Hepatic stellate cell (primary cell): Measurements from ENCODE around the gene OAS3.
"Not testable (repeated sequence)": the region's sequence is repeated elsewhere in the genome, so short reads cannot be mapped to it uniquely, and the experiment has no call there.

Source experiments
- DNase-seq: peaks from one replicate; pipeline ENCODE4 v3.0.0; 2011; ENCODE audit warnings: low spot score

Gene OAS3

DNA sequence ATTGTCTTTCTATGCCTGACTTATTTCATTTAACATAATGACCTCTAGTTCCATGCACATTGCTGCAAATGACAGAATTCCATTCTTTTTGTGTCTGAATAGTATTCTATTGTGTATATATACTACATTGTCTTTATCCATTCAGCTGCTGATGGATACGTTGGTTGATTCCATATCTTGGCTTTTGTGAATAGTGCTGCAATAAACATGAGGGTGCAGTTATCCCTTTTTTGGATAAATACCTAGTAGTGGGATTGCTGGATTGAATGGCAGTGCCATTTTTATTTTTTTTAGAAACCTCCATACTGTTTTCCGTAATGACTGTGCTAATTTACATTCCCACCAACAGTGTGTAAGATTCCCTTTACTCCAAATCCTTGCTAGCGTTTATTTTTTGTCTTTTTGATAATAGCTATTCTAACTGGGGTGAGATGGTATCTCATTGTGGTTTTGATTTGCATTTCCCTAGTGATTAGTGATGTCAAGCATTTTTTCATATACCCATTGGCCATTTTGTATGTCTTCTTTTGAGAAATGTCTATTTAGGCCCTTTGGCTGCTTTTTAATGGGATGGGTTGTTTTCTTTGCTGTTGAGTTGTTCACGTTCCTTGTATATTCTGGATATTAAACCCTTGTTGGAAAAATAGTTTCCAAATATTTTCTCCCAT lies 42.4 kb downstream of the OAS3 start:
- DNase-seq, result no peak

DNA sequence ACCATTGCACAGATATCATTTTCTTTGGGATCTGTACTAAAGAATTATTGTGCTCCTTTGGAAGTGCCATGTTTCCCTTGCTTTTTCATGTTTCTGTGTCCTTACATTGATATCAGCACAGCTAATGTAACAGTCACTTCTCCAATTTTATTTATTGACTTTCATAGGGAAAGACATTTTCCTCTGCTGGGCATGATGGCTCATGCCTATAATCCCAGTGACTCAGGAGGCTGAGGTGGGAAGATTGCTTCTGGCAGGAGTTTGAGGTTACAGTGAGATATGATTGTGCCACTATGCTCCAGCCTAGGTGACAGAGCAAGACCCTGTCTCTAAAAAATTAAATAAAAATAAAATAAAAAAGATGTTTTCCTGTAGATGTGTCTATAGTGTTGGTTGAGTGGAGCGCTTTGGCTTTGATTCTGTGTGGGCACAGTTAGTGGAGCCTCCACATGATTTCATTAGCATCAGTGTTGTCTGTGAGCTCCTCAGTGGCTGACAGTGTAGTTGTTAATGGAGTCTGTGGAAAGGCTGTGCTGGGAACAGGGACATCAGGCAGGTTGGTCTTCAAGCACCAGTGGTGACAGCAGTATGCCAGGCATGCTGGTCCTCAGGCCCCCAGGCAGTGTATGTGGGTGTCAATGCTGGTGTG lies 47.5 kb downstream of the OAS3 start:
- no peak for DNase-seq

DNA sequence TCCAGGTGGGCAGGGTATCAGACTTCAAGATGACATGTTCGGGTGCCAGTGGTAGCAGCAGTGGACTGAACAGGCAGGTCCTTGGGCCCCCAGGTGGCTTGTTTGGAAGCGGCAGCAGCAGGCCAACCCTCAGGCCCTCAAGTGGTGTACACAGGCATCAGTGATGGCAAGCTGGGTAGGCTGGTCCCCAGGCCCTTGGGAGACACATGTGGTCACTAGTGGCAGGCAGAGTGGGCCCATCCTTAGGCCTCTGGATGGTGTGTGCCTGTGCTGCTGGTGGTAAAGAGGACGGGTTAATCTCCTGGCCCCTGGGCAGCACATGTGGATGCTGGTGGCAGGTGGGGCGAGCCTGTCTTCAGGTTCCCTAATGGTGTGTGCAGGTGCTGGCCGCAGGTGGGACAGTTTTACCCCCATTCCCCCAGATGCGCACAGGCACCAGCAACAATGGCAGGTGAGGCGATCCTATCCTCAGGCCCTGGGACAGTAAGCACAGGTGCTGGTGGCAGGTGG lies 48.1 kb downstream of the OAS3 start:
- DNase-seq, result no peak

DNA sequence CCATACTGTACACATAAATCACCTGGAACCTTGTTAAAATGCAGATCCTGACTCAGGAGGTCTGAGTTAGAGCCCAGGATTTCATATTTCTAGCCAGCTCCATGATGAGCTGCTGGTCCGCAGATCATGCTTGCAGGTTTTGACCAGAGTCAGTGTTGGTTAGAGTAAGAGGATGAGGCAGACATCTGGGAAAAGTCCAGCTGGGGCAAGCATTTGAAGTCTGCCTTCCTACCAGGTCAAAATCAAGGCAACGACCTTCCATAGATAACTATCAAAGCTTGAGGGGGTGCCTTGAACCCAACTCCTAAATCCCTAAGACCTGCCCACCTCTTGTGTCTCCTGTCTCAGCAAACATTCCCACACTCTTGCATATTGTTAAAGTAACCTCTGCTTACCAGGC lies 49.3 kb downstream of the OAS3 start:
- DNase-seq, result no peak

DNA sequence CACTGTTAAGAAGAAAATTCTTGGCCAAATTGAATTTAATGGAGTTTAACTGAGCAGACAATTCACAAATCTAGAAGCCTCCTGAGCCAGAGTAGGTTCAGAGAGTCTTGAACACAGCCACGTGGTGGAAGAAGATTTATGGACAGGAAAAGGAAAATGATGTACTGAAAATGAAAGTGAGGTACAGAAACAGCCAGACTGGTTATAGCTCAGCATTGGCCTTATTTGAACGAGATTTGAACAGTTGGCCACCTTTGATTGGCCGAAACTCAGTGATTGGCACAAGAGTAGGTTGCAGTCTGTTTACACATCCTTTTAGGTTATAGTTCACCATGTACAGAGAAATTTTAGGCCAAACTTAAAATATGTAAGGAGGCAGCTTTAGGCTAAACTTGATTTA lies 50.0 kb downstream of the OAS3 start:
- DNase-seq, result no peak

DNA sequence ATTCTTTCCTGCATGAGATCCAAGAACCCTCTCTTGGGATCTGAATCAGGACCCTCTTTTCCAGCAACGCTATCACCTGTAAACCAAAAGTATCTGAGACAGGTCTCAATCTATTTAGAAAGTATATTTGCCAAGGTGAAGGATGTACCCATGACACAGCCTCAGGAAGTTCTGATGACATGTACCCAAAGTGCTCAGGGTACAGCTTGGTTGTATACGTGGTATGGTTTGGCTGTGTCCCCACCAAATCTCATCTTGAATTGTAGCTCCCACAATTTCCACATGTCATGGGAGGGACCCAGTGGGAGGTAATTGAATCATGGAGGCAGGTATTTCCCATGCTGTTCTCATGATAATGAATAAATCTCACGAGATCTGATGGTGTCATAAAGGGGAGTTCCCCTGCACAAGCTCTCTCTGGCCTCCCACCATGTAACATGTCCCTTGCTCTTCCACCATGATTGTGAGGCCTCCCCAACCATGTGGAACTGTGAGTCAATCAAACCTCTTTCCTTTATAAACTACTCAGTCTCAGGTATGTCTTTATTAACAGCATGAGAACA lies 50.6 kb downstream of the OAS3 start:
- not testable (repeated sequence) for DNase-seq

DNA sequence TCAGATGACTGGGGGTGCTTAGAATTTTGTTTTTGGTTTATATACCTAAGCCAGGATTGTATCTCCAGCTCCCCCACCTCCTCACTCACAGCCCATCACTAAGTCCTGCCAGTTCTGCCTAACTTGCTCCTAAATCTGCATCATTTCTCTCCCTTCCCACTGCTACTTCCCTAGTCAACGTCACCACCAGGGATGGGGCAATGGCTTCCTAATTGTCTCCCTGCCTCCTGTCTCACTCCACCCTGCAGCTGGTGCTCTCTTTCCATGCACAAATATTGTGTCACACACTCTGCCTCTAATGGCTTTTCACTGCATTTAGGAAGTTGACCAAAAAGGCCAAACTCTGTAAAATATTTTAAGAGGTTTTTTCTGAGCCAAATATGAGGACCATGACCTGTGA lies 51.5 kb downstream of the OAS3 start:
- no peak for DNase-seq

DNA sequence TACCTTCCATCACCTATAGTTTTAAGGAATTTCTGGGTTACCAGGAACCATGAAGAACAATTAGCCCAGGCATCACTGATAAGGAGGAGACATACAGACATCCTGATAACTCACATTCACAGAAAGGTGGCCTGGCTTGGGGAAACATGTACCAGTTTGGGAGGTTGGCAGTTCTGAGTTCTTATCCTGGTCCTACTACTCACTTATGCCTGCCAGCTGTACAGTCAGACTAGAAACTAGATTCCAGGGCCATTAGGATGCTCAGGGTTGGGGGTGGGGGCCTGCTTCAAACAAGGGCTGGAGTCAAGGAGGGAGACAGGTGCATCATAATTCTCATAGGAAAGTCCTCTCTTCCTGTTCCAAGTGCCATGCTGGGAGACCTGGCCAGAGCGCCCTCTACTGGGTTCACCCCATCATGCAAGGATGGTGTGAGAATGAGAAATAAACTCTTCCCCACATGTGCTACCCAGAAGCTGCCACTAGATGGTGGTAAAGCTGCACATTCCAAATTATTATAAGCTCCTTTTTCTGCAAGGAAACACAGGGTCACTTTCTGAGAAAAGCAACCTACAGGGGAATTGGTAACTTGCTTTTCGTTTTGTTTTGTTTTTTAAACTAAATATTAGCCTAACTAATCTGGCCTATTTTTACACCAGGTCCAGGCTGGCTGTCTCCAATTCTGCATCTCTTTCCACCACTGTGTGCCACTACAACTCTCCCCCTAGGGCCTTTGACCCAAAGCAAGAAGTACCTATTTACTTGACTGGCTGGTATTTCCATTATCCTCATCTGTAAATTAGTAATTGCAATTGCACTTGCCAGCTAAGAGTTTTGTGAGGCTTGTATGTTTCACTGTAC lies 54.5 kb downstream of the OAS3 start:
- DNase-seq, result peak; percentile 66

DNA sequence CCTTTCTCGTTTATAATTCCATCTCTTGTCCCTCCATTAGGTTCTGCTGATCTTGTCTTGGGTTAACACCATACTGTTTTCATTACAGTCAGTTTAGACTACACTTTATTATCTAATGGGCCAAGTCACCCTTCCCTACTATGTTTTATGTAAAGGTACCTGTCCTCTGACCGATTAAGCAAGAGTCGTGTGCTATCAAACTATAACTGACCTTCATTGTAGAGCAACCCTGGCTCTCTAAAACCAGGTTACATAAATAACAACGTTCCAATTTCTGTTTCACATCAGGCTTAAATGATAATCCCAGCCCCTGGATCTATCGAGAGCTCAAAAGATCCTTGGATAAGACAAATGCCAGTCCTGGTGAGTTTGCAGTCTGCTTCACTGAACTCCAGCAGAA lies 56.7 kb downstream of the OAS3 start:
- DNase-seq, result no peak

DNA sequence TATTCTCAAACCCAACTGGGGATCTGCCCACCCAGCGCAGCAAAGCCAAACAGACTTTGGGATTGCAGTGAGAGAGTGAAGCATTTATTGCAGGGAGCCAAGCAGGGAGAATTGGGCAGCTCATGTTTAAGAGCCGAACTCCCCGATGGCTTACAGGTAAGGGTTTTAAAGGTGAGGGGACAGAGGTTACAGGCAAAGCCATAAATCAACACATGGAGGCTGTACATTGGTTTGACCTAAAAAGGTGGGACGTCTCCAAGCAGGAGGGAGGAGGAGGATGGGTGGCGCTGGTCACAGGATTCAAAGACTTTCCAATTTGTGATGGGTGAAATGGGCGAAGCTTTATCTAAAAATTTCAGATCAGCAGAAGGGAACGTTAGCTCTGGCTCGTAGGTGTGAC lies 58.2 kb downstream of the OAS3 start:
- no peak for DNase-seq

DNA sequence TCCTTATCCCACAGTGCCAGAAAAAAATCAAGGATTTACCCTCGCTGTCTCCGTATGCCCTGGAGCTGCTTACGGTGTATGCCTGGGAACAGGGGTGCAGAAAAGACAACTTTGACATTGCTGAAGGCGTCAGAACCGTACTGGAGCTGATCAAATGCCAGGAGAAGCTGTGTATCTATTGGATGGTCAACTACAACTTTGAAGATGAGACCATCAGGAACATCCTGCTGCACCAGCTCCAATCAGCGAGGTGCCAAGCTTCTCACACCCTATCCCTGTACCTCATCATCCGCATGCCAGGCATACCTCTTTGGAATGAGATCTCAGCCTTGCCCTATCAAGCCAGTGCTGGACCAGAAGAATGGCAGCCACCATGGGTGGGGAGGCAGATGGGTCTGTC lies 59.2 kb downstream of the OAS3 start:
- no peak for DNase-seq

DNA sequence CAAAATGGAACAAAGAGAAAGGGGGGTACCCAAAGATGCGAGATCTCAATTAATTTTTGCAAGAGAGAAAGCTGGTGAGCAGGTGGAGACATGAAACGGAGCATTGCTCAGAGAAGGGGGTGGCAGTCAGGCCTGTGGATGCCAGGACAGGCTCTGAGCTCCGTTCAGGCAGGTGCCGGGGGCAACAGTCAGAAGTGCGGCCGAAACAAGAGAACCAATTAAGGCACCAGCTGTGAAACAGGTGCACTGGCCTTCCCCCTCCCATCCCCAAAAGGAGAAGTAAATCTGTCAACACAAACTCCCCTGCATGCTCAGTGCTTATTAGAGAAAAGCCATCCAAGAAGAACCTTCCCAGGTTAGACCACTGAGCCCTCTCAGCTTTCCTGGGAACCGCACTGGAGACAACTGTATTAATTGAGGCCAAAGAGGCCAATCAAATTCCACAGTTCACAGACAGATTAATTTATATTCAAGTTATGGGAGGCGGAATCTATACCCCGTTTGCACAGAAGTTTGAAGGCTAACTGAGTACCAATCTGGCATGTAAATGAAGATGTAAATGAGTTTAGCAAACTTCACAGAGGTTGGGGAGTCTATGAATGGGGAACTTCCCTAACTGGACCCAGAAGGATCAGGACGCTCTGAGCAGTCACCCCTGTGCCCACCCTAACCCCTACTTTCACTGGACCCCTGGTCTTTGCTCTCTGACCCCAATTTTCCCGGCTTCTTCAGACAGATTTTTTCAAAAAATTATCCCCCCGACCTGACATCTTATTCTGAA lies 60.9 kb downstream of the OAS3 start:
- no peak for DNase-seq

DNA sequence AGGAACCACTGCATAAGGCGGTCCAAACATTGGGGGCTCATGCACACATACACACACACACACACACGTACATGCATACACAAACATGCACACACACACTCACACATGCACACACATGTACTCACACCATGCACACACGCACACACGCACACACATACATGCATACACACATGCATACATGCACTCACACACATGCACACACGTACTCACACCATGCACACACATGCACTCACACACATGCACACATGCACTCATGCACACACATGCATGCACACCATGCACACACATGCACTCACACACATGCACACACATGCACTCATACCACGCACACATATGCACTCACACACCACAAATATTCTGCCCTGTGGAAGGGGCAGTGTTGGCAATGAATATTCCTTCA lies 62.2 kb downstream of the OAS3 start:
- no peak for DNase-seq

DNA sequence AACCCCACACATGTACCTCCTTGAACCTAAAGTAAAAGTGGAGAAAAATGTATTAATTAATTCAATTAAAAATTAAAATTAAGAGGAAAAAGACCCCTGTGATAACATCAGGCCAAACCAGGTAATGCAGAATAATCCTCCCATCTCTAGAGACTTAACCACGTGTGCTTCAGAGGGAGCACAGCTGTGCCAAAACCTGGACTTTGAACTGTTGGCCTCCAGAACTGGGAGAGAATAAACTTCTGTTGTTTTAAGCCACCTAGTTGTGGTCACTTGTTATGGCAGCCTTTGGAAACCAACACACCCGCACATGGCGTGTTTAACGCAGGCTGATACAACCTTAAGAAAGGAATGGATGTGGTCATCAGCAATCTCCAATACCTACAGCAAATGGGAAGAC lies 63.9 kb downstream of the OAS3 start:
- DNase-seq, result no peak

DNA sequence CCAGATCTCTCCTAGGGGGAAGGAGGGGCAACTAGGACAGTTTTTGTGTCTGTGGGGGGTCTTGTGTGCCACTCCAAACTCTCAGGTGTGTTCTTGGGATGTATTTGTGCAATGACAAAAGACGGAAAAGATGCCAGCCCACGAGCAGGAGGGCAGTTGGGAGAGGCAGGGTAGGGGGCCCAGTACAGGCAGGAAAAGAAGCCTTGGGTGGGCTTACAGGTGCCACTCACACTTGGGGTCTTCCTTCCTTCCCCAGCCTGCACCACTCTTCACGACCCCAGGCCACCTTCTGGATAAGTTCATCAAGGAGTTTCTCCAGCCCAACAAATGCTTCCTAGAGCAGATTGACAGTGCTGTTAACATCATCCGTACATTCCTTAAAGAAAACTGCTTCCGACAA lies 64.4 kb downstream of the OAS3 start:
- no peak for DNase-seq

DNA sequence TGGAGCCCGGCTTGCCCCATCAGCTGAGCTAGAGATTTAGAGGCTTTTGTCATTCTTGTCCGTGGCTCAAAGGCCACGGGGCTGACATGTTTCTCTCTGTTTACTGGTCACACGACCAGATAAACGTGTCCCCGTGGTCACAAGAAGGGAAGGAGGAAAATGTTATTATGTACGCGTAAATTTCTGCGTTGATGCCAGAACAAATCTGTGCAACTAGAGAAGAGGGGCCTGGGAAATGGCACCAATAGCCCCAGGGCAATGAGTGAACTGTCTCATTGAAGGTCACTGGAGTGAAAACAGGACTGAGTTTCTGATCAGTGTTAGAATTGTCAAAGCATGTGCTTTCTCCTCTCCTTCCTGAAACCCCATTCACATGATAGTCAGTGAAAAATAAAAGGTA lies 65.4 kb downstream of the OAS3 start:
- DNase-seq, result no peak

DNA sequence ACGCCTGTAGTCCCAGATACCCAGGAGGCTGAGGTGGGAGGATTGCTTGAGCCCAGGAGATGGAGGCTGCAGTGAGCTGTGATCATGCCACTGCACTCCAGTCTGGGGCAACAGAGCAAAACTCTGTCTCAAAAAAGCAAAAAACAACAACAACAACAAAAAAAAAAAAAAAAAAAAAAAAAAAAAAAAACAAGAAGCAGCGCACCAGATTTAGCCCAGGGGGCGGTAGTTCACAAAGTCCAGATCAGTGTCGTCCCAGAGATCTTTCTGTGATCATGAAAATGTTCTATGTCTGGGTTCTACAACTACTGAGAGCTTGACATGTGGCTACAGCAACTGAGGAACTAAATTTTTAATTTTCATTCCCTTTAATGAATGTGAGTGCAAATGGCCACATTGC lies 67.5 kb downstream of the OAS3 start:
- no peak for DNase-seq

DNA sequence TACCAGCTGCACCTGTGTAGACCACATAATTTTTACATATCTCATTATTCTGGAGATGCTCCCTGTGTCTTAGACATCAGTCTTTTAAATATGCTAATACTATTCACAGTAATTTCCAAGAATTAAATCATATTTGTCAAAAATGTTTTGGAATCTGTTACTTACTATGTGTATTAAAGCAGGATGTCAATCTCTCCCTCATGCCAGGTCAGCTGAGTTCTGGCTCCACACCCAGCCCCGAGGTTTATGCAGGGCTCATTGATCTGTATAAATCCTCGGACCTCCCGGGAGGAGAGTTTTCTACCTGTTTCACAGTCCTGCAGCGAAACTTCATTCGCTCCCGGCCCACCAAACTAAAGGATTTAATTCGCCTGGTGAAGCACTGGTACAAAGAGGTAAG lies 67.9 kb downstream of the OAS3 start:
- no peak for DNase-seq

DNA sequence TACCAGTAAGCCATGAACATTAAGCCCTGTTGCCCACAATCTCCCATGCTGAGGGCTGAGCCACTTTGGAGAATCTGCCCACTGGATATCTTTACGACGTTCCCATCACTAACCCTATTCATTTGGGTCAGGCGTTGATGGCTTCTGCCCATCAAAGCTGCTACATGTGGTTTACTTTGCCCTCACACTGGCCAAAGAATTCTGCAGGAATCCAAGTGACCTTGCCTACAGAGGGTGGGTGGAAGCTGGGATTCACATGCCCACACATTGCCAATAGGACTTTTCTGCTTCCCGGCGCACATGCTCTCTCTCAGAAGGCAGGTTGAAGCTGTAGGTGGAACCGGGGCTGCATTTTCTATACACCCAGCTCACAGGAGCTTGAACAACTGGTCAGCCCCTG lies 68.4 kb downstream of the OAS3 start:
- no peak for DNase-seq

DNA sequence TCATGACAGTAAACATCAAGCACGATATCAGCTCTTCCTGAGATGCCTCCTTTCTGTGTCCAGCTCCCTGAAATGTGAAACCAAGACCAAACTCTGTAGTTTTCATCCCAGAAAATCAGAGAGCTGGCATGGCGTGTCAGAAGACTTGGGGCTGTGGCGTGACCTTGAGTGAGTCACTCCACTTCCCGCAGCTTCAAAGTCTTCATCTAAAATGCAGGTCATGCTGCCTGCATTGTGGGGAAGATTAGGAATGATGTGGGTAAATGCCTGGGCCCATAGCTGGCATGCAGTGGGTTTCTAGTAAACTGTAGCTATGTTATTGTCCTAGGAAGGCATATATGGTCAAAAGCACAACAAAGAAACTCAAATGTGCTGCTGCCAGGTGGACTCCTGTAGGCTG lies 68.9 kb downstream of the OAS3 start:
- peak; percentile 29 for DNase-seq

DNA sequence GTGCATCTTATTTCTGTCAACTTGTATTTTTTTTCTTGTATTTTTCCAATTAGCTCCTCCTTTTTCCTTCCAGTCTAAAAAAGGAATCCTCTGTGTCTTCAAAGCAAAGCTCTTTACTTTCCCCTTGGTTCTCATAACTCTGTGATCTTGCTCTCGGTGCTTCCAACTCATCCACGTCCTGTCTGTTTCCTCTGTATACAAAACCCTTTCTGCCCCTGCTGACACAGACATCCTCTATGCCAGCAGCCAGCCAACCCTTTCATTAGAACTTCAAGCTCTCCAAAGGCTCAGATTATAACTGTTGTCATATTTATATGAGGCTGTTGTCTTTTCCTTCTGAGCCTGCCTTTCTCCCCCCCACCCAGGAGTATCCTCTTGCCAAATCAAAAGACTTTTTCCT lies 72.4 kb downstream of the OAS3 start:
- no peak for DNase-seq

DNA sequence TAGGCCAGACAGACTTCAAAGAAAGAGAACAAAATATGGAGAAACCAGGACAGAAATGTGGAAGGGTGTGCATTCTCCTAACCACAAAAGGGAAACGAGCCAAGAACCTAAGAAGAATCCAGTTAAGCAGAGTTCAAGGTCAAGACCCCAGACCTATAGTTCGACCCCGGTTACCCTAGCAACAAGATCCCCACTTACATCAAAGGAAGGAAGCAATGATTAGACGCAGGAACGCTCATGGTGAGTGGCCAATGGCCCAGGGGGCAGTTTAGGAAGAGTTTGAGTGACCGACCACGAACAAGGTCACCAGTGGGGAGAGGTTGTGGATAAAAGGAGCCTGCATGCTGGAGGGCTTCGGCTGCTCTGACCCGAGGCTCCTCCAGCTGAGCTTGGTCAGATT lies 76.3 kb downstream of the OAS3 start:
- no peak for DNase-seq
